H1 (cell line): ENCODE results near the gene TMEM63C. TPM values are rescaled to one million over a fixed set of nuclear protein-coding genes. Genes with fewer than 3 reads are reported as not detected.

Experiments used
- CTCF ChIA-PET: fragments of 300-600 bp; sonication (Branson Sonifier 250); formaldehyde crosslinking; loops from one replicate; lab custom pipeline; 2021; ENCODE audit not compliant: partially characterized antibody; lab: Charles Lee
- POLR2A ChIA-PET: fragments of 300-600 bp; sonication (Branson Sonifier 250); formaldehyde crosslinking; loops from one replicate; lab custom pipeline; 2021; ENCODE audit warnings: inconsistent platforms; ENCODE audit not compliant: partially characterized antibody; lab: Charles Lee
- DNase-seq, 2 experiments: peaks; one replicate each; pipeline versions ENCODE4 v3.0.0 to v3.0.0-alpha.2; 2010 to 2022; ENCODE audit warnings: low spot score in 2 of 2, low read depth in 1 of 2, mixed read lengths in 1 of 2
- FAIRE-seq: peaks from 2 replicates; lab custom pipeline; 2011; peaks lifted over from hg19 to GRCh38; lab: Jason Lieb, UNC
- H2AFZ ChIP-seq: 2 replicates; pipeline ENCODE4 v1.8.1; 2012; ENCODE audit warnings: low read length, inconsistent platforms
- H2AK5ac ChIP-seq: 2 replicates; pipeline ENCODE4 v1.6.1; 2013; ENCODE audit warnings: low read depth, low read length
- H2BK120ac ChIP-seq: replicated peaks from 2 replicates; pipeline ENCODE3; 2013; ENCODE audit warnings: low read depth, low read length, inconsistent platforms
- H2BK12ac ChIP-seq: 2 replicates; pipeline ENCODE4 v1.6.1; 2013; ENCODE audit warnings: low read depth, low read length
- H2BK15ac ChIP-seq: 2 replicates; pipeline ENCODE4 v1.6.1; 2013; ENCODE audit warnings: low read length
- H2BK20ac ChIP-seq: 2 replicates; pipeline ENCODE4 v1.6.1; 2013; ENCODE audit warnings: low read length
- H2BK5ac ChIP-seq: 2 replicates; pipeline ENCODE4 v1.6.1; 2013; ENCODE audit warnings: low read depth, low read length
- H3K14ac ChIP-seq: 2 replicates; pipeline ENCODE4 v1.6.1; 2013; ENCODE audit warnings: inconsistent platforms; ENCODE audit not compliant: insufficient read length
- H3K18ac ChIP-seq: 2 replicates; pipeline ENCODE4 v1.6.1; 2013; ENCODE audit warnings: low read length; ENCODE audit errors: extremely low read depth
- H3K23ac ChIP-seq: 2 replicates; pipeline ENCODE4 v1.6.1; 2013; ENCODE audit warnings: inconsistent platforms; ENCODE audit not compliant: insufficient read length
- H3K23me2 ChIP-seq: 2 replicates; pipeline ENCODE4 v1.6.1; 2013; ENCODE audit warnings: low read depth, low read length
- H3K27ac ChIP-seq: 2 replicates; pipeline ENCODE4 v1.6.1; 2011; ENCODE audit warnings: low read depth, low read length, inconsistent platforms
- H3K27me3 ChIP-seq, 4 experiments: replicated peaks in 1 of 4; 1 replicate in 1 of 4; 2 replicates in 3 of 4; pipeline versions ENCODE4 v1.6.1 to v1.8.1; 2011 to 2013; ENCODE audit warnings: low read length in 3 of 4, mild to moderate bottlenecking in 3 of 4, inconsistent platforms in 2 of 4, mixed read lengths in 2 of 4, moderate library complexity in 1 of 4; ENCODE audit not compliant: control insufficient read depth in 3 of 4, insufficient read depth in 3 of 4; ENCODE audit errors: extremely low read depth in 1 of 4
- H3K36me3 ChIP-seq, 4 experiments: 2 replicates each; pipeline versions ENCODE4 v1.6.1 to v1.8.1; 2011 to 2013; ENCODE audit warnings: mild to moderate bottlenecking in 4 of 4, low read length in 3 of 4, moderate library complexity in 2 of 4, control low read depth in 1 of 4, inconsistent platforms in 1 of 4; ENCODE audit not compliant: insufficient read depth in 4 of 4, control insufficient read depth in 2 of 4
- H3K4ac ChIP-seq: replicated peaks from 2 replicates; pipeline ENCODE3; 2013; ENCODE audit warnings: low read length, low read depth, mixed read lengths, inconsistent platforms; ENCODE audit not compliant: insufficient read length
- H3K4me1 ChIP-seq, 4 experiments: replicated peaks in 1 of 4; 1 replicate in 1 of 4; 2 replicates in 3 of 4; pipeline versions ENCODE4 v1.6.1 to v1.8.1; 2011 to 2013; ENCODE audit warnings: low read length in 3 of 4, inconsistent platforms in 2 of 4, mixed read lengths in 1 of 4; ENCODE audit not compliant: insufficient read depth in 4 of 4, control insufficient read depth in 3 of 4
- H3K4me2 ChIP-seq, 2 experiments: 2 replicates each; pipeline versions ENCODE4 v1.6.1 to v1.8.1; 2011 to 2013; ENCODE audit warnings: low read depth in 2 of 2, low read length in 2 of 2, control low read depth in 1 of 2, inconsistent platforms in 1 of 2, mild to moderate bottlenecking in 1 of 2; ENCODE audit not compliant: insufficient read depth in 1 of 2
- H3K4me3 ChIP-seq, 4 experiments: fragments of 200-600, 300-600 bp in 1 of 4; sonication (generic), shearing (Covaris generic), sonication (Bioruptor Twin) in 1 of 4; 2 replicates each; pipeline versions ENCODE4 v1.5.1 to v1.8.1; 2011 to 2016; ENCODE audit warnings: low read length in 4 of 4, low read depth in 3 of 4, control low read depth in 2 of 4, inconsistent platforms in 2 of 4, mild to moderate bottlenecking in 2 of 4, mixed read lengths in 1 of 4, moderate library complexity in 1 of 4; ENCODE audit not compliant: insufficient read depth in 2 of 4; ENCODE audit errors: extremely low read depth in 1 of 4
- H3K56ac ChIP-seq: replicated peaks from 2 replicates; pipeline ENCODE3; 2013; ENCODE audit warnings: low read depth, mild to moderate bottlenecking, mixed read lengths, low read length, inconsistent platforms; ENCODE audit not compliant: insufficient read length
- H3K79me1 ChIP-seq: 2 replicates; pipeline ENCODE4 v1.6.1; 2013; ENCODE audit warnings: low read depth, low read length, control low read depth
- H3K79me2 ChIP-seq, 2 experiments: 2 replicates each; pipeline versions ENCODE4 v1.6.1 to v1.8.1; 2012 to 2013; ENCODE audit warnings: low read length in 2 of 2, mild to moderate bottlenecking in 2 of 2, inconsistent platforms in 1 of 2; ENCODE audit not compliant: insufficient read depth in 2 of 2, control insufficient read depth in 1 of 2
- H3K9ac ChIP-seq, 4 experiments: replicated peaks in 1 of 4; 1 replicate in 1 of 4; 2 replicates in 3 of 4; pipeline versions ENCODE4 v1.6.1 to v1.8.1; 2011 to 2013; ENCODE audit warnings: low read depth in 3 of 4, low read length in 3 of 4, control low read depth in 2 of 4, mild to moderate bottlenecking in 2 of 4, moderate library complexity in 2 of 4, inconsistent platforms in 1 of 4; ENCODE audit errors: extremely low read depth in 1 of 4
- H3K9me3 ChIP-seq, 2 experiments: 2 replicates each; pipeline versions ENCODE4 v1.6.1 to v1.8.1; 2012 to 2013; ENCODE audit warnings: mild to moderate bottlenecking in 2 of 2, moderate library complexity in 2 of 2, control low read depth in 1 of 2, inconsistent platforms in 1 of 2, low read depth in 1 of 2, low read length in 1 of 2, mixed read lengths in 1 of 2; ENCODE audit not compliant: insufficient read depth in 2 of 2
- H4K20me1 ChIP-seq, 2 experiments: replicated peaks in 1 of 2; 2 replicates each; pipeline versions ENCODE3 to v1.8.1; 2011 to 2013; ENCODE audit warnings: inconsistent platforms in 2 of 2, low read length in 2 of 2, mild to moderate bottlenecking in 1 of 2; ENCODE audit not compliant: insufficient read depth in 2 of 2, control insufficient read depth in 1 of 2
- H4K5ac ChIP-seq: 2 replicates; pipeline ENCODE4 v1.6.1; 2013; ENCODE audit warnings: low read length, low read depth, mixed read lengths, inconsistent platforms; ENCODE audit not compliant: insufficient read length
- H4K8ac ChIP-seq: 2 replicates; pipeline ENCODE4 v1.8.0; 2013; ENCODE audit warnings: mild to moderate bottlenecking, moderate library complexity, low read length, inconsistent platforms; ENCODE audit not compliant: insufficient read depth; ENCODE audit errors: extremely low read depth
- H4K91ac ChIP-seq: replicated peaks from 2 replicates; pipeline ENCODE3; 2013; ENCODE audit warnings: low read length, mixed read lengths, inconsistent platforms; ENCODE audit not compliant: insufficient read length
- CHD2 ChIP-seq: IDR thresholded peaks from 2 replicates; pipeline ENCODE4 v1.6.1; 2012; ENCODE audit warnings: low read length, improper control_type of control experiment
- EP300 ChIP-seq, 2 experiments: IDR thresholded peaks; 1 replicate in 1 of 2; 2 replicates in 1 of 2; pipeline ENCODE4 v1.6.1; 2011 to 2012; ENCODE audit warnings: low read depth in 2 of 2, low read length in 2 of 2, mild to moderate bottlenecking in 2 of 2, borderline replicate concordance in 1 of 2, inconsistent platforms in 1 of 2, moderate library complexity in 1 of 2
- GTF2F1 ChIP-seq: IDR thresholded peaks from 2 replicates; pipeline ENCODE4 v1.6.1; 2012; ENCODE audit warnings: low read depth, low read length, improper control_type of control experiment, borderline replicate concordance
- KDM4A ChIP-seq: IDR thresholded peaks from one replicate; pipeline ENCODE4 v1.7.1; 2012; ENCODE audit warnings: low read depth, mild to moderate bottlenecking, moderate library complexity, low read length, inconsistent platforms; ENCODE audit not compliant: severe bottlenecking
- SAP30 ChIP-seq: fragments of 300-600 bp; sonication (generic); IDR thresholded peaks from 2 replicates; pipeline ENCODE4 v1.7.1; 2012; ENCODE audit warnings: low read length, moderate library complexity, mild to moderate bottlenecking, inconsistent platforms; ENCODE audit not compliant: insufficient read depth, insufficient replicate concordance
- TAF1 ChIP-seq: IDR thresholded peaks from 2 replicates; pipeline ENCODE4 v1.6.1; 2011; ENCODE audit warnings: mild to moderate bottlenecking, low read depth, low read length
- ZNF274 ChIP-seq: IDR thresholded peaks from 2 replicates; pipeline ENCODE4 v1.7.0; 2012; ENCODE audit warnings: low read length, borderline replicate concordance; ENCODE audit errors: extremely low read depth
- WGBS, 2 experiments: shearing (Covaris generic) in 1 of 2; methylation state at CpG; one replicate each; pipeline versions ENCODE4 v1.1.6 to v1.1.7; 2013 to 2015; ENCODE audit warnings: low lambda C conversion rate in 2 of 2, mixed read lengths in 2 of 2, inconsistent platforms in 1 of 2, low coverage in 1 of 2, missing lambda C conversion rate in 1 of 2; ENCODE audit not compliant: insufficient replicate concordance in 2 of 2, insufficient coverage in 1 of 2, insufficient read length in 1 of 2; ENCODE audit errors: extremely low coverage in 1 of 2, missing lambda C conversion rate in 1 of 2; 5-methylcytosine and 5-hydroxymethylcytosine counted together
- polyA plus RNA-seq, 7 experiments: library from polyadenylated mRNA; depleted of rRNA in 3 of 7; stranded (reverse) in 5 of 7; unstranded in 2 of 7; fragments of >200 nt in 5 of 7; fragments of 200-250 nt in 2 of 7; gene quantifications; 1 replicate in 5 of 7; 2 replicates in 1 of 7; 4 replicates in 1 of 7; pipeline versions ENCODE4 v1.2.1 to v1.2.3, GENCODE V29; 2011 to 2013; ENCODE audit warnings: missing spikeins in 2 of 7, mixed read lengths in 2 of 7
- total RNA-seq: library from RNA; stranded (reverse); fragmentation: NEBNext Ultra II Directional; extraction: Animal tissue kit (Norgen Biotek cat#: 25700); gene quantifications from 2 replicates; pipeline ENCODE4 v1.2.1, GENCODE V29; 2021

Gene TMEM63C
- total and polyA plus RNA-seq, 2 of the 8 experiments (the other 6 are each of a cell fraction or from before 2014, with no cell fraction given) = 3.0 to 7.6 TPM

- no peak overlapping the region for H2BK12ac ChIP-seq
- H3K79me1 ChIP-seq = no peaks in the 10 kb centered on the region
- no peak for DNase-seq
- no peak for FAIRE-seq
- H3K18ac ChIP-seq = no peak overlapping the region
- H2BK15ac ChIP-seq = no peak overlapping the region
- H3K27me3 ChIP-seq = no peaks in the 10 kb centered on the region
- no peaks in the 10 kb centered on the region for H3K79me2 ChIP-seq
- no peak overlapping the region for H2AK5ac ChIP-seq
- H3K23me2 ChIP-seq = no peaks in the 10 kb centered on the region
- no peak overlapping the region for H3K14ac ChIP-seq
- no peak overlapping the region for H4K5ac ChIP-seq
- no peak overlapping the region for H3K56ac ChIP-seq
- H2BK5ac ChIP-seq = no peak overlapping the region
- H3K36me3 ChIP-seq = peaks cover 0 to 14% (median 3%) of the 10 kb centered on the region in 4 experiments; a peak in 5 of 8 replicates
- H3K9ac ChIP-seq = no peak overlapping the region
- no peaks in the 10 kb centered on the region for H4K20me1 ChIP-seq
- H3K27ac ChIP-seq = no peak overlapping the region
- ChIA-PET CTCF (interaction anchor here (0.7 to 22.3 kb wide), 5 partner anchors 9 to 256 kb away, joined by 3 to 353 read pairs (median 4); partner anchors contain the start of genes GSTZ1 and POMT2), POLR2A (no interaction called here)
- no peak overlapping the region for H2AFZ ChIP-seq
- H3K23ac ChIP-seq = no peak overlapping the region
- no peak overlapping the region for H4K91ac ChIP-seq
- no peak overlapping the region for H4K8ac ChIP-seq
- no peaks in the 10 kb centered on the region for H3K9me3 ChIP-seq
- H3K4me1 ChIP-seq = peaks cover 0 to under 1% (median 0%) of the 10 kb centered on the region in 4 experiments; a peak in 1 of 7 replicates
- no peak overlapping the region for H2BK20ac ChIP-seq
- H3K4ac ChIP-seq = no peak overlapping the region
- no peak overlapping the region for H2BK120ac ChIP-seq
- TF ChIP-seq EP300 (IDR thresholded peaks at IDR 0.05; ENCODE audit: borderline replicate concordance in 1 of 2, low read depth in 2 of 2, low read length in 2 of 2) (no peak), GTF2F1 (no peak), ZNF274 (no peak), TAF1 (no peak), CHD2 (no peak), SAP30 (no peak), KDM4A (no peak)
- TF ChIP-seq, all 59 proteins: peak for 0
- no peak overlapping the region for H3K4me2 ChIP-seq
- WGBS, 2 experiments = 92% methylated on average over 13 of the region's 13 CpGs; no CpG with 5 or more reads in 1 of the 2 experiments
- no peak overlapping the region for H3K4me3 ChIP-seq
Observed at GRCh38 chr14:77296155-77296554, 114.6 kb downstream of the TMEM63C start.
